Activated B cell treated with CpG ODN at 0.5 μM for 24 hours (primary cell): ENCODE data around the gene FBXO38. TPM values are rescaled to one million over a fixed set of nuclear protein-coding genes. Genes with fewer than 3 reads are reported as not detected.

Source experiments
- ATAC-seq: fragments of 200-7000 bp; cut with Tn5 transposase; one replicate; pipeline ENCODE4 v1.10.0; 2021; ENCODE audit warnings: low read depth, mild to moderate bottlenecking, moderate library complexity
- CTCF ChIA-PET: fragments of 350-600 bp; sonication (Branson Sonifier 250); formaldehyde crosslinking; loops from one replicate; lab custom pipeline; 2021; ENCODE audit warnings: antibody characterized with exemption; lab: Charles Lee
- POLR2A ChIA-PET: fragments of 350-600 bp; sonication (Branson Sonifier 250); formaldehyde crosslinking; loops from one replicate; lab custom pipeline; 2021; ENCODE audit warnings: antibody characterized with exemption; lab: Charles Lee
- DNase-seq: peaks from one replicate; pipeline ENCODE4 v3.0.0; 2022
- H3K27ac Mint-ChIP-seq: one replicate; pipeline ENCODE4 v1.8.0; 2020; ENCODE audit warnings: mixed read lengths
- H3K27me3 Mint-ChIP-seq: one replicate; pipeline ENCODE4 v1.8.0; 2021; ENCODE audit warnings: mixed read lengths
- H3K36me3 Mint-ChIP-seq: one replicate; pipeline ENCODE4 v1.8.0; 2021; ENCODE audit warnings: low read depth, mixed read lengths
- H3K4me1 Mint-ChIP-seq: one replicate; pipeline ENCODE4 v1.8.0; 2021; ENCODE audit warnings: mixed read lengths
- H3K4me3 Mint-ChIP-seq: one replicate; pipeline ENCODE4 v1.8.0; 2020; ENCODE audit warnings: mild to moderate bottlenecking, mixed read lengths
- H3K9me3 Mint-ChIP-seq: one replicate; pipeline ENCODE4 v1.8.0; 2020; ENCODE audit warnings: mixed read lengths
- CTCF ChIP-seq: fragments of 200-600 bp; IDR thresholded peaks from one replicate; pipeline ENCODE4 v1.8.0; 2022; ENCODE audit warnings: antibody characterized with exemption, mild to moderate bottlenecking
- intact Hi-C: fragments of 100-400 bp; cut with micrococcal nuclease; formaldehyde crosslinking; loops from one replicate; pipeline ENCODE4 v1.15.1; 2024
- total RNA-seq: library from RNA; stranded (reverse); gene quantifications from 2 replicates; pipeline ENCODE4 v1.2.3, GENCODE V29; 2022

Gene FBXO38
- total RNA-seq, 1 donor from 2014 or later: 81.9 TPM

DNA sequence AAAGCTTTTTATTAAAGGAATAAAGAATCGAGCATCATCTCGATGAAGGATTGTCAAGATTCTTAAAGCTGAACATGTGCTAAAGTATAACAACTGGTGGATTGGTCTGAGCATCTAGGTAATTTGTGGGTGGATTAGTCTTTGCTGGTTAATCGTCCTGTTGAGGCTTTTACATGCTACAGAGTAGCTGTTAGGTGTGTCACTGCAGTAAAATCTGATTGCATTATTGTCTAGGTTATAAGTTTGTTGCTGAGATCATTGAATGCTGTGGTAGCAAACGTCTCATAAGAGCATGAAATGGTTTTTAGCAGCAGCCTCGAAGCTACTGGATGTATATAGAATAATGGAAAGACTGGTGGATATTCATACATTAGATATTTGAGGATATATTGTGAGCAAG, 7.2 kb downstream of the FBXO38 start:
- ChIA-PET POLR2A (no interaction called here), CTCF (interaction anchor here (1.4 kb wide), 1 partner anchor 51 kb away, joined by 3 read pairs; no protein-coding TSS in a partner anchor)
- Mint-ChIP-seq H3K27me3 (no peaks in the 10 kb centered on the region), H3K4me3 (no peak overlapping the region), H3K4me1 (peaks cover 44% of the 10 kb centered on the region), H3K9me3 (no peaks in the 10 kb centered on the region), H3K36me3 (peaks cover 54% of the 10 kb centered on the region), H3K27ac (no peak overlapping the region)
- ATAC-seq (no peak), DNase-seq (no peak)
- TF ChIP-seq CTCF: no peak
- intact Hi-C loops: no loop called here

DNA sequence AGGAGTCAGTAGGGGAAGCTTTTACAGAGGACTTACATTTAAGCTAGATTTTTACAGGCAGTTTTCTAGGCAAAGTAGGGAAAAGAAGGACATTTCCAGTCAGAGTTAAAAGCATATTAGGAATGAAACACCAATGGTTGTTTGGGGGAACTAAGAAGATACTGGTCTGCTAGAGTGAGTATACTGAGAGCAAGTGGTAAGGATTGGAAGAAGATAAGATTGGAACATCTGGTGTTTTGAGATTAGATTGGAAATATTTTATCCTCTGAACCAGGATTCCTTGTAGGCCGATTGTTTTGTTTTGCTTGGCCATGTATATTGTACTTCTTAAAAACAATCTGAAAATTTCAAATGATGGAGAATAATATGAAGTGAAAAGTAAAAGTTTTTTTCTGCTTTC, 7.7 kb downstream of the FBXO38 start:
- ChIA-PET POLR2A (no interaction called here), CTCF (interaction anchor here (1.4 kb wide), 1 partner anchor 50 kb away, joined by 3 read pairs; no protein-coding TSS in a partner anchor)
- DNase-seq (no peak), ATAC-seq (no peak)
- H3K27me3 Mint-ChIP-seq: no peaks in the 10 kb centered on the region
- peaks cover 39% of the 10 kb centered on the region for H3K4me1 Mint-ChIP-seq
- H3K27ac Mint-ChIP-seq: no peak overlapping the region
- intact Hi-C loops: no loop called here
- peaks cover 57% of the 10 kb centered on the region for H3K36me3 Mint-ChIP-seq
- no peak for TF ChIP-seq CTCF
- H3K9me3 Mint-ChIP-seq: no peaks in the 10 kb centered on the region
- no peak overlapping the region for H3K4me3 Mint-ChIP-seq

DNA sequence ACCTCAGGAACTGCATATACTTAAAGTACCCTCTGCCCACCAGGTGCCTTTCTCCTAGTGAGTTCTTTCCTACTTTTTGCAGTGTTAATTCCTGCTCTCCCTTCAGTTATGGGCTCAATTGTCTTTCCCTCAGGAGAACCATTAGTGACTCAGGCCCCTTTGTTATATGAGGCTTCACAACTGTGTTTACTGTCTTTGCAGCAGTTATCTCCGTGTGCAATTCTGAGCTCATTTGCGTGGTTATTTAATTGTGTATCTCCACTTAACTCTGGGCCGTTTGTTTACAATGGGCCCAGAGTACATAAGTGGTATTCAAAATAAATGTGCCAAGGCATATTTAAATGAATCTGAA, 9.6 kb downstream of the FBXO38 start:
- POLR2A ChIA-PET: interaction anchor here (1.2 kb wide), 1 partner anchor 9 kb away, joined by 3 read pairs; no protein-coding TSS in a partner anchor
- intact Hi-C loops: no loop called here

DNA sequence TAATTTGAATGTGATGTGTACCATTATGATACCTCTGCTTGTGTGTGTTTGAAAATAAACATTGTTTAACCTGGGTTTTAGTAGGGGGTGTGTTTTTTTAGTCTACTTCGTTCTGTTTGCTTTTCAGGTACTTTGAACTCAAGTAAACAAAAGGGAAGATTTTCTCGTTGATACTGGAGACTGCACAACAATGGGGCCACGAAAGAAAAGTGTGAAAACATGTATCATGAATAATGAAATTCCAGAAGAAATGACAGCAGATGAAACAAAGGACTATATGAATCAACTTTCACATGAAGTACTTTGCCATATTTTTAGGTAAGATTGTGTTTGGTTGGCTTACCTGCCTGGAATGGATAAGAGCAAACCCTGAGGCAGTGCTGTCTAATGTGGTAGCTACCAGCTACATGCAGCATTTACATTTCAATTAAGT, 10.8 kb downstream of the FBXO38 start:
- intact Hi-C loops: no loop called here

More for the DNA sequence above, 9.6 kb downstream of the FBXO38 start:
- Mint-ChIP-seq H3K36me3 (peaks cover 61% of the 10 kb centered on the region), H3K27me3 (no peaks in the 10 kb centered on the region), H3K9me3 (no peaks in the 10 kb centered on the region), H3K27ac (no peak overlapping the region), H3K4me1 (peaks cover 36% of the 10 kb centered on the region), H3K4me3 (no peak overlapping the region)
- CTCF ChIA-PET: no interaction called here
- DNase-seq: no peak
- ATAC-seq: no peak
- no peak for TF ChIP-seq CTCF

DNA sequence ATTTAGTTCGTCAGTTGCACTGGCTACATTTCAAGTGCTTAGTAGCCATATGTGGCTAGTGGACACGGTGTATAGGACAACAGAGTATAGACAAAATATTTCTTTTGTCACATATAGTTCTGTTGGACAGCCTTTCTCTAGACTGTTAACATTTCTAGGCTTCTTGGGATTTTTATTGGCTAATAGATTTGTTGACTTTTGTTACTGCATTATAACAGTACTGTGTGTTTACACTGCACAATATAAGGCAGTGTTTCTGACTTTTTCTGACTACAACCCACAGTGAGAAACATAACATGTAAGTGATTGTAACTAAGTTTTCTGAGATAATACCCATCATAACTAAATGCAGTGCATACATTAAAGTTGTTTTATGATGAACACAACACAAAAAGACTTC, 11.3 kb downstream of the FBXO38 start:
- POLR2A ChIA-PET: no interaction called here
- H3K36me3 Mint-ChIP-seq: peaks cover 70% of the 10 kb centered on the region
- no peaks in the 10 kb centered on the region for H3K27me3 Mint-ChIP-seq
- no peaks in the 10 kb centered on the region for H3K9me3 Mint-ChIP-seq
- no peak for TF ChIP-seq CTCF
- no peak overlapping the region for H3K27ac Mint-ChIP-seq
- ATAC-seq (no peak), DNase-seq (no peak)
- H3K4me1 Mint-ChIP-seq: peaks cover 30% of the 10 kb centered on the region
- intact Hi-C loops: no loop called here
- H3K4me3 Mint-ChIP-seq: no peak overlapping the region
- CTCF ChIA-PET: no interaction called here

More for the DNA sequence above, 10.8 kb downstream of the FBXO38 start:
- H3K4me1 Mint-ChIP-seq: peaks cover 30% of the 10 kb centered on the region
- DNase-seq: no peak
- no peak for TF ChIP-seq CTCF
- H3K36me3 Mint-ChIP-seq: peaks cover 66% of the 10 kb centered on the region
- POLR2A ChIA-PET: no interaction called here
- no peak for ATAC-seq
- no peaks in the 10 kb centered on the region for H3K27me3 Mint-ChIP-seq
- no peak overlapping the region for H3K27ac Mint-ChIP-seq
- no peaks in the 10 kb centered on the region for H3K9me3 Mint-ChIP-seq
- H3K4me3 Mint-ChIP-seq: no peak overlapping the region
- CTCF ChIA-PET: no interaction called here
